GM19467 (cell line): ENCODE results near the gene RUNX1.
"Not testable (repeated sequence)": the region's sequence is repeated elsewhere in the genome, so short reads cannot be mapped to it uniquely, and the experiment has no call there.

ENCODE experiments used
- ATAC-seq: cut with Tn5 transposase; IDR thresholded peaks from one replicate; pipeline ENCODE4 v1.9.1; 2021; ENCODE audit warnings: mild to moderate bottlenecking, moderate library complexity; ENCODE audit not compliant: unreplicated experiment

The RUNX1 gene

GRCh38 chr21:34815831-34816705, 233.0 kb downstream of the RUNX1 start:
- ATAC-seq, result no peak

DNA sequence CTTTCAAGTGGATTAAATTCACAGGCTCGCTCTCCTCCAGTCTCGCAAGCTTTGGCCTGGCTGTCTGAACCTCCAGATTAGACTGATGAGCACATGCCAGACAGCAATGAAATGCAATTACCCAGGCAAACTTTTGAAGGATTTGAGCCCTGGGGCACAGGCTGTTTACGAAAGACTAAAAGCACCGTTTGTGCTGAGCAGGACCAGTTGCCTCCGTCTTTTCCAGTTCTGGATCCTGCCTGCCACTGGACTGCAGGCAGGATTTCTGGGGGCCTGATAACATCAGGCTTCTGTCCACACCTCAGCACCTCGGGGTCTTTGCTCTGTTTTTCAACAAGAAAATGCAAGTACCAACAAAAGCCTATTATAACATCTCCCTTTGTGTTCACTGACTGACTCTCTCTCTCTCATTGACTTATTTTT, 234.6 kb downstream of the RUNX1 start:
- no peak for ATAC-seq

DNA sequence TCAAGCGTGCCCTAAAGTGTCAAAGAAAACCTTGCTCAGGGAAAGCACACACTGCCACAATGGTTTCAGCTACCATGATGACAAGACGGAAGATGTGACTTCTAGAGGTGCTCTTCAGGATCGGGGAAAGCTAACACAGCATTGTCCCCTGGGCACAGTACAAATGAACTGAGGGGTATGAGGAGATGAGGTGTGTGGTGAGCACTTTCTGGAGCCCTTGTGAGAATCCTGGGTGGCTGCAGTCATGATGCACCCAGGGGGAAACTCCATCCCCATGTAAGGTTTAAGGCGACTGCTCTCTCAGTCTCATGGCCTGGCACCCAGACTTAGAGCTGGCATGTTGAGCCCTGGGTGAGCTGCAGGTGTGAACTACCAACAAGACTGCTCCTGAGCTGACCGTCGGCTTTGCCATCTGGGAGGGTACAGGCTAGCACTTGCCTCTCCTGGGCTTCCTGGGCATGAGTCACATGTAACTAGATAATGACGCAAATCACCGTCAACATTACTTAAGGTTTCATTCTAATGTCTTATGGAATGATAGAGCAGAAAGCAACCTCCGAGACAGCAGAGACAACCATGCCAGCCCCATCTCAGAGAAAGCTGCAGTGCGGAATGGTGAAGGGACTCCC, 235.7 kb downstream of the RUNX1 start:
- no peak for ATAC-seq

GRCh38 chr21:34812504-34813265, 236.4 kb downstream of the RUNX1 start:
- ATAC-seq, result no peak

DNA sequence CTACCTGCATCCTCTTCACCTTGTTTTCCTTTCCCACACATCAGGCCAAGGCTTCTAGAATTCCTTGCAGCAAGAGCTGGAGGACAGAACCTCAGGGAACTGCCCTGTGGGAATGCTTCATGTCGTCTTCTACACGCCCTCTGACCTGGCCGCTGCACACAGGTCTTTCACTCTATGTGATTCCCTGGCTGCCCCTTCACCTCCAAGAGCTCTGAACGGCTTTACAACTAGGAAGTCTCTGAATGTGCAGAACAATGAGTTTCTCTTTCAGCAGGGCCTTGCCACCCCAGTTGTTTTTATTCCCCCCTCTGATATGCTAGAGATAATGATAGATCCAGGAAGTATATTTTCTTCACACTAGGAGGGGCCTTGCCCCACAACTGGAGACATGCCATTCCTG, 237.7 kb downstream of the RUNX1 start:
- no peak for ATAC-seq

- ATAC-seq, result no peak
Observed at GRCh38 chr21:34810786-34811185, 238.3 kb downstream of the RUNX1 start.

GRCh38 chr21:34809822-34810221, 239.3 kb downstream of the RUNX1 start:
- ATAC-seq, result no peak

DNA sequence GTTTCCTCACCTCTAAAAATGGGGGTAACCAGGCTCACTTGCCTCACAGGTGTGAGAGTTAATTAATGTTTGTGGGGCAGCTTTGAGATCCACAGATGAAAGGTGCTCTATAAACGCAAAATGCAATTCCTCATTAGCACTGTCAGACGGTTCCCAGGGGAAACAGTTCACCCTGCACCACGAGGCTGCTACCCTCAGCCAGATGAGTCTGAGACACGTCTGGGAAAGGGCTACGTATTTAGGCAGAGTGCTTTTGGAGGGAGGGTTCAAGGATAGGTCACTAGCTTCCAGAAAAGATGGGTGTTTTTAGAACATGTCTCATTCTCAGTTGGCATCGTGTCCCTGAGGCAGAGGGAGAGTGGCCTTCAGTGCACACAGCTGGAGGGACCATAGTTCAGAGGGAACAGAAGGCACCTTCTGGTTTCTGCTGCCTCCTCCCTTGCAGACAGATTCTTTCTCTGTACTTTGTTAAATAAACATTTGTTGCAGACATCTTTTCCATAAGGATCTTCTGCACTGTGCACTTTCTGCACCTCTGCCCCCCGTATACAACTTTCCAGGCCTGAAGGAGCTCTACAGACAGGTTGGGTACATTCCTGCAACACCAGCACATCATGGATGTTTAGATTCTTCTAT, 240.4 kb downstream of the RUNX1 start:
- ATAC-seq, result no peak

GRCh38 chr21:34807881-34808568, 241.1 kb downstream of the RUNX1 start:
- ATAC-seq, result no peak

DNA sequence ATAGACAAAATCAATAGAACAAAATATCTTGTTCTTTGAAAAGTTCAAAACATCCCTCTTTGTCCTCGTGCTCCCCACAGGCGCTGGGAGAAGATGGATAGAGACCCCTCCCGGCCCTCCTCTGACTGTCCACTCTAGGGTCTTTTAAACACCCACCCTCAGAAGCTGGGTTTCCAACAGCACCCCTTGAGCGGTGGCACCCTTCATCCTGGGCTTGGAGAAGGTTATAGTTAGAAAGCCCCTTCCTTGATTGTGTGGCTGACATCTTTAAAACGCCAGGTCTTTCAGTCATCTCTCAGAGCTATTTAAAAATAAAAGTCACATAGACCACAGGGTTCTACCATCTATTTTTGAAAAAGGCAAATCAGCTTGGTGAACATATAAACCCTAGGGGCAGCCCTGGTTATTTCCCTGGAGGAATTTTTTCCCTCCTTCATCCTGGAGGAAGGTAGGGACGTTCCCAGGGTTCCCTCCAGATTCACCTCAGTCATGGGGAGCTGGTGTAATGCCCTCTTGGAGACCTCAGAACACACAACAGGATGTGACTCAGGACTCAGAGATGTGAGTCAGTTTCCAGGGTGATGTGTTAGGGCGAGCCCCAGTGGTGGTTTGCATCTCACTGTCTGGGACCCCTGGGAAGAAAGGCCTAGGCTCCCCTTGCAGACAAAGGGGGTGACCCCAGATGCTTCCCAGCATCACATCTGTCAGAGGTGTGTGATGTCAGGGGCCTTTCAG, 241.8 kb downstream of the RUNX1 start:
- ATAC-seq, result no peak

DNA sequence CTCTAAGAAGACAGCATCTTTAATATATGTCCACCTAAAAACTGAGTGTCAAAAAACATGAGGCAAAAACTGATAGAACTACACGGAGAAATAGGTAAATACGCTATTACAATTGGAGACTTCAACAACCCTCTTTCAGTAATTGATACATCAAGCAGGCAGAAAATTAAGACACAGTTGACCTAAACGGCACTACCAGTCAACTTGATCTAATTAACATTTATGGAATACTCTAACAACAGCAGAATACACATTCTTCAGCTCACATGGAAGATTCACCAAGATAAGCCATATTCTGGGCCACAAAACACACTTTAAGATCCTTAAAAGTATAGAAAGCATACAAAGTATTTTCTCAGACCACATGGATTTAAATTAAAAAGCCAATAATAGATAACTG, 242.7 kb downstream of the RUNX1 start:
- ATAC-seq, result no peak

GRCh38 chr21:34805157-34805556, 243.9 kb downstream of the RUNX1 start:
- ATAC-seq, result no peak

DNA sequence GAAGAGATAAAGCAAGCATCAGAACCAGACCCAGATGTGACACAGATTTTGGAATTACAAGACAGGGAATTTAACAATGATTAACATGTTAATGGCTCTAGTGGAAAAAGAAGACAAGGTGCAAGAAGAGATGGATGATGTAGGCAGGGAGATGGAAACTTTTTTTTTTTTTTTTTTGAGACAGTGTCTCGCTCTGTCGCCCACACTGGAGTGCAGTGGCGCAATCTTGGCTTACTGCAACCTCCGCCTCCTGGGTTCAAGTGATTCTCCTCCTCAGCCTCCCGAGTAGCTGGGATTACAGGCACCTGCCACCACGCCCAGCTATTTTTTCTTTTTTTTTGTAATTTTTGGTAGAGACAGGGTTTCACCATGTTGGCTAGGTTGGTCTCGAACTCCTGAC, 244.5 kb downstream of the RUNX1 start:
- ATAC-seq, result not testable (repeated sequence)

DNA sequence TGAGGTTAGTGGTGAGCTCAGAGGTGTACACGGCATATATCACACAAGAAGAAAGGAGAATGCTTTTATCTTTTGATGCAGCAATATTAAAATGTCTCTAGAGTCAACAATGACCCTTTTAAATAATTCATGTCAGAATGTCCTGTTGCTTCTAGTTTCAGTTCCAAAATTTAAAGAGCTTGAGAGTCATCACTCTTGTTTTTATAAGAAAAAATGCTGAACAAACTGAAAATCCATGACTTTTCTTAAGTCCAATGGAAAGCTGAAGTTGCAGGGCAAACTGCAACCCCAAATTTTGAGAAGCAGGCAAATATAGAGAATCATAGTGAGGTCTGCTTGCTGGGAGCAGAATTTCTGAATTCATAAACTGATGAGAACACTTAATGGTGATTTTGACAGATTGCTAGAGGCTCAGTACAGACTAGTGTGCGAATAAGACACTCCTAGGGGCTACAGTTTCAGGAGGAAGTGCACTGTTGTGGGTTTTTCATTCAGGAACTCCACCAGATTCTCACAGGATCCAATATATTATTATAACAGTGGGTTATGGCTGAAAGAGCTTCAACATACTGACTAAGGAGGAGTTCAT, 245.2 kb downstream of the RUNX1 start:
- no peak for ATAC-seq

DNA sequence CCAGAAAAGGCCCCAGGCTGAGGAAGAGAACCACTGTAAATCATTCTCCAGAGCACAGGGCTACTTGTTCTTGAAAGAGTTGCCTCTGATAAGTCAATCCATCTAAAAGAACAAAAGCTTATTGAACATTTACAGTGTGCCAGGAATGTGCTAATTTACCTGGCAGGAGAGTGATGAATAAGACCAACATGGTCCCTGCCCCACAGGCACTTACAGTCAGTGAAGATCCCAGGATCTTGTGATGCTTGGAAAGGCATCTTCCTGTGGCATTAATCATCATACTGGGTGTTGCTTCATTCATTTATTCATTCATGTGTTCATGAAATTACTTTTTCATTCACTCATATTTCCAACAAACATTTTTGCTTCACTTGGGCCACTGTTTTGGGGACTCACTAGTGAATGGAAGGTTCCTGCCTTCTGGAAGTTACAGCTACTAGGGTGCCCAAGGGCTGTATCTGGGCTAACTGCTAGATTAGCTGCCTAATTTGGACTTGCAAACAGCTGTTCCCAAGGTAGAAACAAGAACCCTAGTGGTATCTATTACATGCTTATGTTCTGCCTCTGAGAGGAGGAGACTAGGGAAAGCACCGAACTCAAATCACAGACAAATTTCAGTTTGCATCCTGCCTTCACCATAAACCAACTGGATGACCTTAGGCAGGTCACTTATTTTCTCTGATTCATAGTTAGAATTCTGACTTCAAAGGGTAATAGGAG, 246.8 kb downstream of the RUNX1 start:
- ATAC-seq, result no peak

DNA sequence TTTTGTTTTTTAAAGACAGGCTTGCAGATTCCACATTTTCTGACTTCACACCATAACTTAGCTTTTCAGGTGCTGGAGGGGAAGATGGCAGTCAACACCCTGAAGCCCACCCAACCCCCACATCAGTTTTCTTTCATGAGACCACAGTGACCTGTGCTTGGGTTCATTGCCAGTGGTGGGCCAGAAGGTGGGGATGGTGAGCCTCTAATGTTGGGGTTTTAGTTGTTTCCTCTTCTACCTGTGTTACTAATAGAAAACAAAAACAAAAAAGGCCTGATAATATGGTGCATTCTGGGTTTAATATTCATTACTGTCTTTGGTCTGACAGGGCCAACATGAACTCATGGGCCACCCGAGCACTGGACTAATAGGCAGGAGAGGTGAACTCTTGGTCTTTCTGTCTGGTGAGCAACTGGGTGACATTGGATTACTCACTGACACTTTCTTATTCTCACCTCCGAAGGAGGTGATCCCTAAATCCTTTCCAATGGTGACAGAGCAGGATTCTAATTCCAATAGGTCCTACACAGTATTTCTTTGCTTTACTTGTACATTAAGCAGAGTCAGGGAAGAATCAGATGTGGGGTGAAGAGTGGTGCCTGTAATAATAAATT, 247.5 kb downstream of the RUNX1 start:
- ATAC-seq, result no peak

DNA sequence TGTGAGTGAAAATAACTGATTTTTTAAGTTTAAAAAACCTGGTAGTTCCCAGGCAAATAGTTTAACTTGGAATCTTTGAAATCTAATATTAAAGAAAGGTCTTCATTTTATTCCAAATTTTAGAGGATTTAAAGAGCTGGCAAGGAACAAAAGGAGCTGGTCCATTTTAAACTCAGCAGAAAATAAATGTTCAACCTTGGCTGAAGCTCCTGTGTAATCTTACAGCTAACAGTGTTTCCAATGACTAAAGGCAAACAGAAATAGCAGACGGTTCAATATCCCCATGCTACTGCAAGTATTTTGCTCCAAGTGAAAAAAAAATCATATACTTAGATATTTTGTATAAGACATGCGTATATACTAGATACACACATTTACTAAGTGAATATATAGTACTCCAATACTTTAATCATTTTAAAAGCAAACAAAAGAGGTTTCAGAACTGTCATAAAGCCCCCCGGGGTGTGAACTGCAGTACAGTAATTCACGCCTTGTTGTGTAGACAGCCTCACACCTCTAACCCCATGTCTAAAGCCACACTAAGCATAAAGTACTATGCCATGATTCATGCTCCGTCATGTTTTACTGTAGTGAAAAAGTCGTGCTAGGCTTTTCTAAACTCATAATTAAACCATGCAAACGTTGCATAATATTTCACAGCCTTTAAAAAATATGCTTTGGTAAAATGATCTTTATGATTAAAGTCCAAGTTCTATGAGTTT, 248.1 kb downstream of the RUNX1 start:
- ATAC-seq, result no peak

- no peak for ATAC-seq
Observed at GRCh38 chr21:34799092-34799491, 250.0 kb downstream of the RUNX1 start.
